GM18519 (cell line): Measurements from ENCODE around the gene CD302.
"Not testable (repeated sequence)": the region's sequence is repeated elsewhere in the genome, so short reads cannot be mapped to it uniquely, and the experiment has no call there.

Experiments
- ATAC-seq: cut with Tn5 transposase; IDR thresholded peaks from one replicate; pipeline ENCODE4 v1.9.1; 2021; ENCODE audit warnings: mild to moderate bottlenecking, moderate library complexity; ENCODE audit not compliant: unreplicated experiment, low FRiP score

Gene CD302

DNA sequence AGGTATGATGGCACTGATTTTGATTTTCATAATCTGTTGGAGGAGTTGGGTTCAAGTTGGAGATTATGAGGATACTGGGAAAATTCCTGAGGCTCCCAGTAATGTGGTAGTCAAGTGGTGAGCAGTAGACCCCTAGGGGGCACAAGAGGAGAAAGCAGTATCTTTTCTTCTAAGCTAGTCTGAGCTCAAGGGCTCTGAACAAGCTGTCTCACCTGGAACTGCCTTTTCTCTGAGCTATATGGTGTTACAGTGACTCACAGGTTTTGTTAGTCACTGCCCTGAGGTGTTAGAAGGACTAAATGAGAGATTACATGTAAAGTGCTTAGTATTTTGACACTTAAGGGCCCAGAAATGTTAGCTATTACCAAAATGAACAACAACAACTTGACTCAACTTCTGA lies 42.2 kb downstream of the CD302 start:
- ATAC-seq = no peak

DNA sequence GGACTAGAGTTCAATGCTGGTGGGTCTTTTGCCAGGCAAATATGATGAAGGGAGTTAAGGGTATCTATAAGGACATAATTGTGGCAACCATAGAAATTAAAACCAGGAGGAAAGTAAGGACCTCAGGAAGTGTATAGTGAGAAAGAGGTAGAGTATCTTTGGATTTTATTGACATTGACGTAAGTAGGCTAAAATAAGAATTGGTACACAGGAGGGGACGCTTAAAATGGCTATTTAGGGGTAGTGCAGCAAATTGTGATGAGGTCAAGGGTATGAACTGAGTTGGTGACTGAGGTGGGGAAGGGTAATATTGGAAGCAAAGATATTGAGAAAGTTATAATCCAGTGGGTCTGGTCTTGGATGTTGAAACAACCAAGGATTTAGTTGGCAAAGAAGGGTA lies 43.0 kb downstream of the CD302 start:
- no peak for ATAC-seq

DNA sequence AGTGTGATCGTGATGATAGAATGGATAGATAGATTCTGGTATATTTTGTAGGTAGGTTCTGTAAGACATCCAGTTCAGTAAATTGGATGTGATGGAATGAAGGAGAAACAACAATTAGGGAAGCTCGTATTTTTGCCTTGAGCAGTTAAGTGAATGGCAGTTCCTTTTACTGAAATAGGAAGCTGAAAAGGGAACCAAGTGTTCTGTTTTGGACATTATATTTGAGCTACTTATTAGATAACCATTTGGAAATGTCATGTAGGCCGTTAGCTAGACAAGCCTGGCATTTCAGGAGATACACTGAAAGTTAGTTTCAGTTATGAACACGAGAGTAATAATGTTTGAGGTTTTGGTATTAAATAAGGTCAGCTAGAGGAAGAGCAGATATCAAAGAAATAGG lies 44.2 kb downstream of the CD302 start:
- ATAC-seq = no peak

DNA sequence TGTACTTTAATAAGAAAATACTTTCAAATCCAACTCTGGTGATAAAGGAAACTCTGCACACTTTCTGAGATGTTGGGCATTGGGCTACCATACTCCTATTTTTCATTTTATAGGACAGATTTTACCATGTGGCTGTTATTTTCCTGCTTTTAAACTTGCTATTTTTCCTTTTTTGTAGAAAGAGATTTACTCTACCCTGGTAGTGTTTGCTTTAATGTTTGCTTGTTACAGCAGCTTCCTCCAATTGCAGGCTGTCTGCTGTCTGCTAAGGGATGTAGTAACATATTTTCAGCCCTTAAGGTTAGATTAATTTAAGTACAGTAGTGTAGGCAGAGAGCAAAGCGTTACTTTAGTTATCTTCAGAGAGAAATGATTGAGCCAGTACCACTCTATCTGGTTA lies 47.1 kb downstream of the CD302 start:
- ATAC-seq = no peak

DNA sequence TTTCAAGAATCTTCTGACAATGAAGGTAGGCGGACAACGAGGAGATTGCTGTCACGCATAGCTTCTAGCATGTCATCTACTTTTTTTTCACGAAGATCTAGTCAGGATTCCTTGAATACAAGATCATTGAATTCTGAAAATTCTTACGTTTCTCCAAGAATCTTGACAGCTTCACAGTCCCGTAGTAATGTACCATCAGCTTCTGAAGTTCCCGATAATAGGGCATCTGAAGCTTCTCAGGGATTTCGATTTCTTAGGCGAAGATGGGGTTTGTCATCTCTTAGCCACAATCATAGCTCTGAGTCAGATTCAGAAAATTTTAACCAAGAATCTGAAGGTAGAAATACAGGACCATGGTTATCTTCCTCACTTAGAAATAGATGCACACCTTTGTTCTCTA lies 49.9 kb downstream of the CD302 start:
- no peak for ATAC-seq

DNA sequence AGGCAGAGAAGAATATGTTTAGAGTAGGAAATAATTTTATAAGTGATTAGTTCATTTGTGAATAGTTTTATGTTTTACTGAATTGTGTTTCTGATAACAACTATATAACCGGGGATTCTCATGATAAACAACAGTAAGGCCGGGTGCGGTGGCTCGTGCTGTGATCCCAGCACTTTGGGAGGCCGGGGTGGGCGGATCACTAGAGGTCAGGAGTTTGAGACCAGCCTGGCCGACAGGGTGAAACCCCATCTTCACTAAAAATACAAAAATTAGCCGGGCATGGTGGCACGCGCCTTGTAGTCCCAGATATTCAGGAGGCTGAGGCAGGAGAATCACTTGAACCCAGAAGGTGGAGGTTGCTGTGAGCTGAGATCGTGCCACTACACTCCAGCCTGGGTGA lies 52.8 kb downstream of the CD302 start:
- not testable (repeated sequence) for ATAC-seq

DNA sequence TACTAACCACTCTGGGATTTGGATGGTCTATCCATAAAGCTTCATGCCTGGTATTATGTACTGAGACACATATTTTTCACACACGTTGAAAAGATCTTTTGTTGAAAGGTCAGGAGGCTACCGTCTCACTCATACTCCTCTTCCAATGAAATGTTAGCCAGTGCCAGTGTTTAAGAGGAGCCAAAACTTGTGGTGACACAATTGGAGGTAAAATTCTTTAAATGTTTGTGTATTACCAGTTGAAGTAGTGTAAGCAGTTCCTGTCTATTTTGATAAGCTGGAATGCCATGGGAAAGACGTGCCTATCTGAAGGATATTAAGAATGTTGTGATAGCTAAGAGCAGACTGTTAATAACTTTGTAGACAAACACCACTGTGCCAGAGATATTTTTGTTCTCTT lies 53.6 kb downstream of the CD302 start:
- ATAC-seq = no peak

DNA sequence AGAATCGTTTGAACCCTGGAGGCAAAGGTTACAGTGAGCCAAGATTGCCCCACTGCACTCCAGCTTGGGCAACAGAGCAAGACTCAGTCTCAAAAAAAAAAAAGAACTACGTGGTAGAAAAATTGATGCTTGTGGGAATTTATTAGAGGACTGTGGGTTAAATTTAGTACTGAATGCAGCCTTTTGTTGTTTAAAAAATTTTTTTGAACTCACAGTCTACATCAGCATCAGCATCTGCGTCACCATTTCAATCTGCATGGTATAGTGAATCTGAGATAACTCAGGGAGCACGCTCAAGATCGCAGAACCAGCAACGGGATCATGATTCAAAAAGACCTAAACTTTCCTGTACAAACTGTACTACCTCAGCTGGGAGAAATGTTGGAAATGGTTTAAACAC lies 55.2 kb downstream of the CD302 start:
- no peak for ATAC-seq

DNA sequence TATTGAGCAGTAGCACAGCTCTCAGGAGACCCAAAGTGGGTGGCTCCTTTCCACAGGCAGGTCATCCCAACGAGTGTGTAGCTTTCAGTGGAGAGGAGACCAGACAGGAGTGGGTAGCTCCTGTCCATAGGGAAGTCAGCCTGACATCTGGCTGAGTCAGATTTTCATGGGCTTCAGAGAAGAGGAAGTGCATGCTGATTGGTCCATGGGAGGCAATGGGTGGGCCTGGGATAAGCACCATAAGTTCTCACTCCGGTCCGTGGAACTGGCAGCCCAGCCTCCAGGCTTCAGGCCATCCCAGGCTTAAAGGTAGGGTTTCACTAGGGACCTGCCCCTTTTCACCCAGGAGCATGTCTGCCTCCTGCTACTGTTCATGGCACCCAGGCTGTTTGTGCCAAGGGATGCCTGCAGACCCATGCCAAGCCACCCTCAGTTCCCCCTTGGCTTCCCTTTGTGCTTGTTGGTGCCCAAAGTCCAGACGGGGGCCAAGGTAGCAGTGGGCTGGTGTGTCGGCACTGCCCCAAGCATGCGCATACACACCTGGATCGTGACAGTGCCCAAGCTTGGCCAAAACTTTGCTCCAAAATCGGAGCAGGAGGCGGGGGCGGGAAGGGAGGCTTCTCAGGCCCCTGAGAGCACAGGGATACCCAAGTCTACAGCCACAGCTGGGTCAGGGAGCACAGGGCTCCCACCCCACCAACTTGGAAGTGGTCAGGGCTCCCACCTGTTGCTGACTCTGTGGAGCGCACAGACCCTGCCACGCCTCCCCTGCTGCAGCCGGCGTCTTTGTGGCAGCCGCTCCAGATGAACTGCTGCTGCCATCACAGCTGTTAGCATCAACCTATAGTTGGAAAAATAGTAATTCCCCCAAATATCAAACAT lies 59.3 kb downstream of the CD302 start:
- no peak for ATAC-seq

DNA sequence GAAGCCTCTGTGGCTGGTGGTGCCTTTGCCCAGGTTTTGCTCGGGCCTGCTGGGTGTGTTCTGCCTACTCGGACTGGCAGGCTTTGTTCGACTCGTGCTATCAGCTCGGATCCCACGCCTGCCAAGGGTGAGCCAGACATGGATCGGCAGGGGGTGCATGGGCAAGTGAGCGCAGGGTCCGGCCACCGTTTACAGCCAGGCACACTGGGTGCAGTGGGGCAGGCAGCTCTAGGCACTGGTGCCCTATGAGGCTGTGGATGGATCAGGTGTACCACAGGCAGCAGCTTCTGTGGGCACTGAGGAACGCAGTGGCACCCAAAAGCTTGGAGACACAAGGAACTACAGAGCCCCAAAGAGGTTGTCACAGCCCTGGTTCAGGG lies 60.1 kb downstream of the CD302 start:
- ATAC-seq = no peak

DNA sequence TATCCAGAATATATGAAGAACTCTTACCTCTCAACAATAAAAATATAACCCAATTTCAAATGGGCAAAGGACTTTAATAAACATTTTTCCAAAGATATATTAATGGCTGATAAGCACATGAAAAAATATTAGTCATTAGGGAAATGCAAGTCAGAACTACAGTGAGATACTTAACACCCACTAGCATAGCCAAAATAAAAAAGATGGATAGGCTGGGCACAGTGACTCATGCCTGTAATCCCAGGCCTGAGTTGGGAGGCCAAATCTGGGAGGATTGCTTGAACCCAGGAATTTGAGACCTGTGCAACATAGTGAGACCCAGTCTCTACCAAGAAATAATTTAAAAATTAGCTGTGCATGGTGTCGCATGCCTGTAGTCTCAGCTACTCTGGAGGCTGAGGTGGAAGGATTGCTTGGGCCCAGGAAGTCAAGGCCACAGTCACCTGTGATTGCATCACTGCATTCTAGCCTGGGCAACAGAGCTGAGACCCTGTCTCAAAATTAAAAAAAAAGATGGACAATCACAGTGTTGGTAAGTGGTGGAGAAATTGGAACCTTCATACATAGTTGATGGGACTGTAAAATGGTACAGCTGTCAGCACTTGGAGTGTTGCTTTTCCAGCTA lies 60.6 kb downstream of the CD302 start:
- no peak for ATAC-seq

DNA sequence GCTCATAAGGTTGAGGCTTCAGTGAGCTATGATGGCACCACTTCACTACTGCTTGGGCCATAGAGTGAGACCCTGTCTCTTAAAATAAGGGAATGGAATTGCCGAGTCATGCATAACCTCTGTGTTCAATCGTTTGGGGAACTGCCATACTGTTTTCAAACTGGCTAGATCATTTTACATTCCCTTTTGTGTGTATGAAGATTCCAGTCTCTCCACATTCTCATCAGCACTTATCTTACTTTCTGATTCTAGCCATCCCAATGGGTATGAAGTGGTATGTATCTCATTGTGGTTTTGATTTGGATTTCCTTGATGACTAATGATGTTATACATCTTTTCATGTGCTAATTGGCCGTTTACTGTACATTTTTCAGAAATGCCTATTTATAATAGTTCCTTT lies 62.0 kb downstream of the CD302 start:
- no peak for ATAC-seq

DNA sequence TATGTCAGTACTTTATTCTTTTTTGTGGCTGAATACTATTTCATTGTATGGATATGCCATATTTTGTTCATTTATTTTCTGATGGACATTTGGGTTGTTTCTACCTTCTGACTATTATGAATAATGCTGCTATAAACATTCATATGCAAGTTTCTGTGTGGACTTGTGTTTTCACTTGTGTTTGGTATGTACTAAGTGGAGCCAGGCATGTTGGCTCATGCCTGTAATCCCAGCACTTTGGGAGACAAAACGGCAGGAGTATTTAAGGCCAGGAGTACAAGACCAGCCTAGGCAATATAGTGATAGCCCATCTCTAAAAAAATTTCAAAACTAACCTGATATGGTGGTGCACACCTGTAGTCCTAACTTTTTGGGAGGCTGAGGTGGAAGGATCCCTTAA lies 62.4 kb downstream of the CD302 start:
- no peak for ATAC-seq

DNA sequence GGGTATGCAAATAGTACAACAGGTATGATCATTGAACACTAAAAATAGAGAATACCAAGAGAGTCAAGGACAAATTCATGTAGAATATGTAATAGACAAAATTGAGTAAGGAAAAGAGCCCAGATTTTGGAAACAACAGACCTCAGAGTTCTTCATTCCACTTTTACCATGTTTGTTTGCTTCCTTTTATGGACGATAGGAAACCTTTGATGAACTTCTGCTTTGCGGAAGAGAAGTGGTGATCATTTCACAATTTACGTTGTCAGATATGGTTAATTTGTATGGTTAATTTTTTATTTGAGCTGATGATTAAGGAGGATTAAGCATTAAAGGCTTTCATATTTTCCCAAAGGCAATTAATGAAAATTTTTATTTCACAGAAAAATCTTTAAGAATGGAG lies 69.4 kb downstream of the CD302 start:
- no peak for ATAC-seq

DNA sequence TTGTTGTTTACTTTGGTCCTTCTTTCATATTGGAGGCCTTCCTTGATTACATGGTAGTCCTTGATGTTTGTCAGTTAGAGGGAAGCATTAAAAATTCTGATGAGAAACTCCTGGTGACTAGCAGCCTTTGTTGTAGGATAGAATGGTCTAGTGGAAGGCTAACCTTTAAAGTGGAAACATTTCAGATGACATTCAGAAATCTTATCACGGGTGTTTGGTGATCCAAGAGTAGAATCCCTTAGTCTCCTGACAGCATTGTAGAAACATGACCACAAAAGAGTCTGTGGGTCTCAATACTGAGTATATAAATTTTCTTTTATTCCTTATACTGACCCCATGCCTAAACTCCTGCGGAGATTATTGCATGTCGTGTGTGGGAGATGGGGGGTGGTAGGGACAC lies 72.3 kb downstream of the CD302 start:
- no peak for ATAC-seq

DNA sequence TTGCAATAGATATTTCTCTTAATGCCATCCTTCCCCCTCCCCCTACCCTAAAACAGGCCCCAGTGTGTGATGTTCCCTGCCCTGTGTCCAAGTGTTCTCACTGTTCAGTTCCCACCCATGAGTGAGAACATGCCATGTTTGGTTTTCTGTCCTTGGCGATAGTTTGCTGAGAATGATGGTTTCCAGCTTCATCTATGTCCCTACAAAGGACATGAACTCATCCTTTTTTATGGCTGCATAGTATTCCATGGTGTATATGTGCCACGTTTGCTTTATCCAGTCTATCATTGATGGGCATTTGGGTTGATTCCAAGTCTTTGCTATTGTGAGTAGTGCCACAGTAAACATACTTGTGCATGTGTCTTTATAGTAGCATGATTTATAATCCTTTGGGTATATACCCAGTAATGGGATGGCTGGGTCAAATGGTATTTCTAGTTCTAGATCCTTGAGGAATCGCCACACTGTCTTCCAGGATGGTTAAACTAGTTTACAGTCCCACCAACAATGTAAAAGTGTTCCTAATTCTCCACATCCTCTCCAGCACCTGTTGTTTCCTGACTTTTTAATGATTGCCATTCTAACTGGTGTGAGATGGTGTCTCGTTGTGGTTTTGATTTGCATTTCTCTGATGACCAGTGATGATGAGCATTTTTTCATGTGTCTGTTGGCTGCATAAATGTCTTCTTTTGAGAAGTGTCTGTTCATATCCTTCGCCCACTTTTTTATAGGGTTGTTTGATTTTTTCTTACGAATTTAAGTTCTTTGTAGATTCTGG lies 73.0 kb downstream of the CD302 start:
- not testable (repeated sequence) for ATAC-seq

DNA sequence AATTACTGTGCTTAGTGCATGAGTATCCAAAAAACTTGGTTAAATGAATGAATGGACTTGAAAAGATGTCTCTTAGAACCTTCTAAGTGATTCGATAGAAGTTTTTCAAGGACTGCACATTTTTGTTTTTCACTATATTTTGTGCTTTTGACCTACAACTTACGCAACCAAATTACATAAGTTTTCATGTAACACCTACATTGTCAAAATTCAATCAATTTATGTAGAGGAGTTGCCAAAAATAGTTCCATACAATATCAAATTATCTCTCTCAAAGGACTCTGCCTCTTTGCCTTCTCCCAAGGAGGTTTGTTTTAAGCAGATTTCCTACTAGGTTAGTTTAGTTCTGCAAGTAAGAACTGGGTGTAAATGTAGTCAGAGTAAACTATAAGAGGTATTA lies 75.4 kb downstream of the CD302 start:
- ATAC-seq = no peak

DNA sequence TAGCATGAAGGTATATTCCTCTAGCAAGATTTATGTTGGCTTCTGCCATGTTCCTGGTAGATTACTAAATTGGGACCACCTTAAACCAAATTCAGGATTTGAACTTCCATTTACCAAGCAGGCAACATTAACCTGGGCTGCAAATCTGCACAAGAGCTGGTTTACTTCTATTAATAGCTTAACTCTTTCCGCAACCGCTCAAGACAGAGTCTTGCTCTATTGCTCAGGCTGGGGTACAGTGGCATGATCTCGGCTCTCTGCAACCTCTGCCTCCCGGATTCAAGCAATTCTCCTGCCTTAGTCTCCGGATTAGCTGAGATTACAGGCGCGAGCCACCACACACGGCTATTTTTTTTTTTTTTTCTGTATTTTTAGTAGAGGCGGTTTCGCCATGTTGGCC lies 77.3 kb downstream of the CD302 start:
- ATAC-seq = no peak
